H1 (cell line): ENCODE data around the gene MT1B. TPM values are rescaled to one million over a fixed set of nuclear protein-coding genes. Genes with fewer than 3 reads are reported as not detected.

Source experiments
- CTCF ChIA-PET: fragments of 300-600 bp; sonication (Branson Sonifier 250); formaldehyde crosslinking; loops from one replicate; lab custom pipeline; 2021; ENCODE audit not compliant: partially characterized antibody; lab: Charles Lee
- POLR2A ChIA-PET: fragments of 300-600 bp; sonication (Branson Sonifier 250); formaldehyde crosslinking; loops from one replicate; lab custom pipeline; 2021; ENCODE audit warnings: inconsistent platforms; ENCODE audit not compliant: partially characterized antibody; lab: Charles Lee
- DNase-seq, 2 experiments: peaks; one replicate each; pipeline versions ENCODE4 v3.0.0 to v3.0.0-alpha.2; 2010 to 2022; ENCODE audit warnings: low spot score in 2 of 2, low read depth in 1 of 2, mixed read lengths in 1 of 2
- FAIRE-seq: peaks from 2 replicates; lab custom pipeline; 2011; peaks lifted over from hg19 to GRCh38; lab: Jason Lieb, UNC
- H2AFZ ChIP-seq: 2 replicates; pipeline ENCODE4 v1.8.1; 2012; ENCODE audit warnings: low read length, inconsistent platforms
- H2AK5ac ChIP-seq: 2 replicates; pipeline ENCODE4 v1.6.1; 2013; ENCODE audit warnings: low read depth, low read length
- H2BK120ac ChIP-seq: replicated peaks from 2 replicates; pipeline ENCODE3; 2013; ENCODE audit warnings: low read depth, low read length, inconsistent platforms
- H2BK12ac ChIP-seq: 2 replicates; pipeline ENCODE4 v1.6.1; 2013; ENCODE audit warnings: low read depth, low read length
- H2BK15ac ChIP-seq: 2 replicates; pipeline ENCODE4 v1.6.1; 2013; ENCODE audit warnings: low read length
- H2BK20ac ChIP-seq: 2 replicates; pipeline ENCODE4 v1.6.1; 2013; ENCODE audit warnings: low read length
- H2BK5ac ChIP-seq: 2 replicates; pipeline ENCODE4 v1.6.1; 2013; ENCODE audit warnings: low read depth, low read length
- H3K14ac ChIP-seq: 2 replicates; pipeline ENCODE4 v1.6.1; 2013; ENCODE audit warnings: inconsistent platforms; ENCODE audit not compliant: insufficient read length
- H3K18ac ChIP-seq: 2 replicates; pipeline ENCODE4 v1.6.1; 2013; ENCODE audit warnings: low read length; ENCODE audit errors: extremely low read depth
- H3K23ac ChIP-seq: 2 replicates; pipeline ENCODE4 v1.6.1; 2013; ENCODE audit warnings: inconsistent platforms; ENCODE audit not compliant: insufficient read length
- H3K23me2 ChIP-seq: 2 replicates; pipeline ENCODE4 v1.6.1; 2013; ENCODE audit warnings: low read depth, low read length
- H3K27ac ChIP-seq: 2 replicates; pipeline ENCODE4 v1.6.1; 2011; ENCODE audit warnings: low read depth, low read length, inconsistent platforms
- H3K27me3 ChIP-seq, 4 experiments: replicated peaks in 1 of 4; 1 replicate in 1 of 4; 2 replicates in 3 of 4; pipeline versions ENCODE4 v1.6.1 to v1.8.1; 2011 to 2013; ENCODE audit warnings: low read length in 3 of 4, mild to moderate bottlenecking in 3 of 4, inconsistent platforms in 2 of 4, mixed read lengths in 2 of 4, moderate library complexity in 1 of 4; ENCODE audit not compliant: control insufficient read depth in 3 of 4, insufficient read depth in 3 of 4; ENCODE audit errors: extremely low read depth in 1 of 4
- H3K36me3 ChIP-seq, 4 experiments: 2 replicates each; pipeline versions ENCODE4 v1.6.1 to v1.8.1; 2011 to 2013; ENCODE audit warnings: mild to moderate bottlenecking in 4 of 4, low read length in 3 of 4, moderate library complexity in 2 of 4, control low read depth in 1 of 4, inconsistent platforms in 1 of 4; ENCODE audit not compliant: insufficient read depth in 4 of 4, control insufficient read depth in 2 of 4
- H3K4ac ChIP-seq: replicated peaks from 2 replicates; pipeline ENCODE3; 2013; ENCODE audit warnings: low read length, low read depth, mixed read lengths, inconsistent platforms; ENCODE audit not compliant: insufficient read length
- H3K4me1 ChIP-seq, 4 experiments: replicated peaks in 1 of 4; 1 replicate in 1 of 4; 2 replicates in 3 of 4; pipeline versions ENCODE4 v1.6.1 to v1.8.1; 2011 to 2013; ENCODE audit warnings: low read length in 3 of 4, inconsistent platforms in 2 of 4, mixed read lengths in 1 of 4; ENCODE audit not compliant: insufficient read depth in 4 of 4, control insufficient read depth in 3 of 4
- H3K4me2 ChIP-seq, 2 experiments: 2 replicates each; pipeline versions ENCODE4 v1.6.1 to v1.8.1; 2011 to 2013; ENCODE audit warnings: low read depth in 2 of 2, low read length in 2 of 2, control low read depth in 1 of 2, inconsistent platforms in 1 of 2, mild to moderate bottlenecking in 1 of 2; ENCODE audit not compliant: insufficient read depth in 1 of 2
- H3K4me3 ChIP-seq, 4 experiments: fragments of 200-600, 300-600 bp in 1 of 4; sonication (generic), shearing (Covaris generic), sonication (Bioruptor Twin) in 1 of 4; 2 replicates each; pipeline versions ENCODE4 v1.5.1 to v1.8.1; 2011 to 2016; ENCODE audit warnings: low read length in 4 of 4, low read depth in 3 of 4, control low read depth in 2 of 4, inconsistent platforms in 2 of 4, mild to moderate bottlenecking in 2 of 4, mixed read lengths in 1 of 4, moderate library complexity in 1 of 4; ENCODE audit not compliant: insufficient read depth in 2 of 4; ENCODE audit errors: extremely low read depth in 1 of 4
- H3K56ac ChIP-seq: replicated peaks from 2 replicates; pipeline ENCODE3; 2013; ENCODE audit warnings: low read depth, mild to moderate bottlenecking, mixed read lengths, low read length, inconsistent platforms; ENCODE audit not compliant: insufficient read length
- H3K79me1 ChIP-seq: 2 replicates; pipeline ENCODE4 v1.6.1; 2013; ENCODE audit warnings: low read depth, low read length, control low read depth
- H3K79me2 ChIP-seq, 2 experiments: 2 replicates each; pipeline versions ENCODE4 v1.6.1 to v1.8.1; 2012 to 2013; ENCODE audit warnings: low read length in 2 of 2, mild to moderate bottlenecking in 2 of 2, inconsistent platforms in 1 of 2; ENCODE audit not compliant: insufficient read depth in 2 of 2, control insufficient read depth in 1 of 2
- H3K9ac ChIP-seq, 4 experiments: replicated peaks in 1 of 4; 1 replicate in 1 of 4; 2 replicates in 3 of 4; pipeline versions ENCODE4 v1.6.1 to v1.8.1; 2011 to 2013; ENCODE audit warnings: low read depth in 3 of 4, low read length in 3 of 4, control low read depth in 2 of 4, mild to moderate bottlenecking in 2 of 4, moderate library complexity in 2 of 4, inconsistent platforms in 1 of 4; ENCODE audit errors: extremely low read depth in 1 of 4
- H3K9me3 ChIP-seq, 2 experiments: 2 replicates each; pipeline versions ENCODE4 v1.6.1 to v1.8.1; 2012 to 2013; ENCODE audit warnings: mild to moderate bottlenecking in 2 of 2, moderate library complexity in 2 of 2, control low read depth in 1 of 2, inconsistent platforms in 1 of 2, low read depth in 1 of 2, low read length in 1 of 2, mixed read lengths in 1 of 2; ENCODE audit not compliant: insufficient read depth in 2 of 2
- H4K20me1 ChIP-seq, 2 experiments: replicated peaks in 1 of 2; 2 replicates each; pipeline versions ENCODE3 to v1.8.1; 2011 to 2013; ENCODE audit warnings: inconsistent platforms in 2 of 2, low read length in 2 of 2, mild to moderate bottlenecking in 1 of 2; ENCODE audit not compliant: insufficient read depth in 2 of 2, control insufficient read depth in 1 of 2
- H4K5ac ChIP-seq: 2 replicates; pipeline ENCODE4 v1.6.1; 2013; ENCODE audit warnings: low read length, low read depth, mixed read lengths, inconsistent platforms; ENCODE audit not compliant: insufficient read length
- H4K8ac ChIP-seq: 2 replicates; pipeline ENCODE4 v1.8.0; 2013; ENCODE audit warnings: mild to moderate bottlenecking, moderate library complexity, low read length, inconsistent platforms; ENCODE audit not compliant: insufficient read depth; ENCODE audit errors: extremely low read depth
- H4K91ac ChIP-seq: replicated peaks from 2 replicates; pipeline ENCODE3; 2013; ENCODE audit warnings: low read length, mixed read lengths, inconsistent platforms; ENCODE audit not compliant: insufficient read length
- CBX5 ChIP-seq: fragments of 300-800, 300-1000 bp; sonication (generic); IDR thresholded peaks from 2 replicates; pipeline ENCODE4 v1.7.1; 2016; ENCODE audit warnings: antibody characterized with exemption, low read length, low read depth
- TBP ChIP-seq: IDR thresholded peaks from 2 replicates; pipeline ENCODE4 v1.6.1; 2011; ENCODE audit warnings: low read depth, low read length, improper control_type of control experiment
- WGBS, 2 experiments: shearing (Covaris generic) in 1 of 2; methylation state at CpG; one replicate each; pipeline versions ENCODE4 v1.1.6 to v1.1.7; 2013 to 2015; ENCODE audit warnings: low lambda C conversion rate in 2 of 2, mixed read lengths in 2 of 2, inconsistent platforms in 1 of 2, low coverage in 1 of 2, missing lambda C conversion rate in 1 of 2; ENCODE audit not compliant: insufficient replicate concordance in 2 of 2, insufficient coverage in 1 of 2, insufficient read length in 1 of 2; ENCODE audit errors: extremely low coverage in 1 of 2, missing lambda C conversion rate in 1 of 2; 5-methylcytosine and 5-hydroxymethylcytosine counted together
- polyA plus RNA-seq, 7 experiments: library from polyadenylated mRNA; depleted of rRNA in 3 of 7; stranded (reverse) in 5 of 7; unstranded in 2 of 7; fragments of >200 nt in 5 of 7; fragments of 200-250 nt in 2 of 7; gene quantifications; 1 replicate in 5 of 7; 2 replicates in 1 of 7; 4 replicates in 1 of 7; pipeline versions ENCODE4 v1.2.1 to v1.2.3, GENCODE V29; 2011 to 2013; ENCODE audit warnings: missing spikeins in 2 of 7, mixed read lengths in 2 of 7
- total RNA-seq: library from RNA; stranded (reverse); fragmentation: NEBNext Ultra II Directional; extraction: Animal tissue kit (Norgen Biotek cat#: 25700); gene quantifications from 2 replicates; pipeline ENCODE4 v1.2.1, GENCODE V29; 2021

Gene MT1B
- total and polyA plus RNA-seq, 2 of the 8 experiments (the other 6 are each of a cell fraction or from before 2014, with no cell fraction given), result not detected

DNA sequence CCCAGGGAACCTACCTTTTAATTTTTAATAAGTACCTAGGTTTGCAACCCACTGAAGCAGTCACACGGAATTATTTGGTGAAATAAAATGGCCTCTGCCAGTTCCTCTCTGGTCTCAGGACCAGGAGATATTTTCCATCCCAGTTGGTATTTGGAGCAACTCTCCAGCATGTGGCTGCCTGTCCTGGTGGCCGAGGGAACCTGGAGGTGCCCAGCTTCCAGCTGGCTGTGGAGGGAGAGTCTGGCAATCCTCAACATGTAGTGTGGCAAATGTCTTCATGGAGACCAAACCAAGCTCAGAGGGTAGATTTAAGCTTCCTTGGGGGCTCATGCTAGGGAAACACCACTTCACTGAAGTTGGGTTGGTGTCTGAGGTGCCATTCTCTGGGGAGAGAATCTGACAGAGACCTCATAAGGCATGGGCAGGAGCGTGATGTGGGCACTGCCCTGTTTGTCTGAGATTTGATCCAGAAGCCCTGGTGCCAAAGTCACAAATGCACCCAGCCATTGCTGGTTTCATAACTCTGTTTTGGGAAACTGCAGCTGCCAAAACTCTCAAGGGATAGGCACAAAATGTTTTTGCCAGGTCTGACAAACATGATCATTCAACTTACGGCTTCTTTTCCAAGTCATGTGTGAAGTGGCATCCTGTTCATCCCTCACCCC lies 33.4 kb downstream of the MT1B start:
- Histone ChIP-seq H4K91ac (no peak overlapping the region), H4K8ac (no peak overlapping the region), H3K23me2 (peaks cover 10% of the 10 kb centered on the region), H3K23ac (no peak overlapping the region), H4K5ac (no peak overlapping the region), H3K14ac (no peak overlapping the region), H3K4ac (no peak overlapping the region), H3K4me3 (no peak overlapping the region), H3K18ac (no peak overlapping the region), H2AK5ac (no peak overlapping the region), H3K27me3 (peaks cover 0 to 34% (median 19%) of the 10 kb centered on the region in 4 experiments; a peak in 5 of 7 replicates), H3K4me2 (no peak overlapping the region; a peak in 1 of 4 replicates), H3K9ac (no peak overlapping the region), H4K20me1 (peaks cover 0 to 1% of the 10 kb centered on the region in 2 experiments), H2BK20ac (no peak overlapping the region), H3K79me2 (no peaks in the 10 kb centered on the region), H2BK5ac (no peak overlapping the region), H2BK120ac (no peak overlapping the region), H2BK12ac (no peak overlapping the region), H2BK15ac (no peak overlapping the region), H3K9me3 (no peaks in the 10 kb centered on the region), H3K4me1 (peaks cover 0 to 19% (median 8%) of the 10 kb centered on the region in 4 experiments; a peak in 6 of 7 replicates), H2AFZ (no peak overlapping the region), H3K56ac (no peak overlapping the region), H3K79me1 (no peaks in the 10 kb centered on the region; the same call in 1 of the 2 replicates), H3K27ac (no peak overlapping the region), H3K36me3 (peaks cover 0 to 3% (median 0%) of the 10 kb centered on the region in 4 experiments; a peak in 1 of 8 replicates)
- CTCF ChIA-PET, result interaction anchor here (0.6 to 4.5 kb wide), 4 partner anchors 11 to 184 kb away, joined by 3 to 37 read pairs (median 5); no protein-coding TSS in a partner anchor
- TF ChIP-seq TBP, result no peak
- TF ChIP-seq CBX5, result no peak
- no peak for DNase-seq
- no peak for FAIRE-seq
- POLR2A ChIA-PET, result interaction anchor here (1.1 to 12.9 kb wide), 9 partner anchors 9 to 262 kb away, joined by 3 to 205 read pairs (median 11); partner anchors contain the start of genes MT1A, MT1E, MT1G and MT1H
- 83% methylated on average over 4 of the region's 4 CpGs; no CpG with 5 or more reads in 1 of the 2 experiments for WGBS, 2 experiments
